ENCODE data around the gene PDYN. TPM values are rescaled to one million over a fixed set of nuclear protein-coding genes. Genes with fewer than 3 reads are reported as not detected.

Gene PDYN
- polyA plus RNA-seq, 1 experiment = not detected

GRCh38 chr20:1942486-1943274 lies 51.2 kb downstream of the PDYN start:
- Histone ChIP-seq H3K9me3 (ENCODE audit: control insufficient read depth, insufficient read depth, low read length) (peaks cover 3% of the 10 kb centered on the region; the same call in 1 of the 2 replicates), H3K27ac (ENCODE audit: low read depth, low read length) (no peak overlapping the region), H3K4me3 (ENCODE audit: low read depth, low read length) (no peak overlapping the region), H3K27me3 (ENCODE audit: control insufficient read depth, insufficient read depth, low read length) (peaks cover 50% of the 10 kb centered on the region)
- POLR2A ChIA-PET = no interaction called here
- no peak for TF ChIP-seq CTCF (IDR thresholded peaks at IDR 0.05; ENCODE audit: low read depth, low read length)
- CTCF ChIA-PET = interaction anchor here (0.7 kb wide), 1 partner anchor 264 kb away, joined by 3 read pairs; no protein-coding TSS in a partner anchor
- no peak for DNase-seq (ENCODE audit: low read depth, low spot score)

- H3K4me3 ChIP-seq (ENCODE audit: low read depth, low read length) = no peak overlapping the region
- H3K27me3 ChIP-seq (ENCODE audit: control insufficient read depth, insufficient read depth, low read length) = peaks cover 43% of the 10 kb centered on the region
- POLR2A ChIA-PET = no interaction called here
- peaks cover 3% of the 10 kb centered on the region; the same call in 1 of the 2 replicates for H3K9me3 ChIP-seq (ENCODE audit: control insufficient read depth, insufficient read depth, low read length)
- no peak overlapping the region for H3K27ac ChIP-seq (ENCODE audit: low read depth, low read length)
- CTCF ChIA-PET = no interaction called here
- TF ChIP-seq CTCF (IDR thresholded peaks at IDR 0.05; ENCODE audit: low read depth, low read length) = no peak
- DNase-seq (ENCODE audit: low read depth, low spot score) = no peak
Observed at GRCh38 chr20:1942061-1942460, 51.8 kb downstream of the PDYN start.

GRCh38 chr20:1941226-1941625 lies 52.6 kb downstream of the PDYN start:
- no peak overlapping the region for H3K4me3 ChIP-seq (ENCODE audit: low read depth, low read length)
- H3K27ac ChIP-seq (ENCODE audit: low read depth, low read length) = no peak overlapping the region
- no peak for TF ChIP-seq CTCF (IDR thresholded peaks at IDR 0.05; ENCODE audit: low read depth, low read length)
- peaks cover 36% of the 10 kb centered on the region for H3K27me3 ChIP-seq (ENCODE audit: control insufficient read depth, insufficient read depth, low read length)
- DNase-seq (ENCODE audit: low read depth, low spot score) = no peak
- ChIA-PET POLR2A (no interaction called here), CTCF (interaction anchor here (0.5 kb wide), 1 partner anchor 326 kb away, joined by 3 read pairs; no protein-coding TSS in a partner anchor)
- peaks cover 3% of the 10 kb centered on the region; the same call in 1 of the 2 replicates for H3K9me3 ChIP-seq (ENCODE audit: control insufficient read depth, insufficient read depth, low read length)

GRCh38 chr20:1940581-1940980 lies 53.3 kb downstream of the PDYN start:
- POLR2A ChIA-PET = interaction anchor here (0.6 kb wide), 1 partner anchor 942 kb away, joined by 8 read pairs; no protein-coding TSS in a partner anchor
- no peak for DNase-seq (ENCODE audit: low read depth, low spot score)

More at GRCh38 chr20:1940581-1940980, 53.3 kb downstream of the PDYN start:
- Histone ChIP-seq H3K4me3 (ENCODE audit: low read depth, low read length) (no peak overlapping the region), H3K27me3 (ENCODE audit: control insufficient read depth, insufficient read depth, low read length) (peaks cover 32% of the 10 kb centered on the region), H3K27ac (ENCODE audit: low read depth, low read length) (no peak overlapping the region), H3K9me3 (ENCODE audit: control insufficient read depth, insufficient read depth, low read length) (peaks cover 3% of the 10 kb centered on the region; the same call in 1 of the 2 replicates)
- no peak for TF ChIP-seq CTCF (IDR thresholded peaks at IDR 0.05; ENCODE audit: low read depth, low read length)
- CTCF ChIA-PET = interaction anchor here (0.5 kb wide), 1 partner anchor 326 kb away, joined by 3 read pairs; no protein-coding TSS in a partner anchor
